Hepatocyte (in vitro differentiated cells): ENCODE data around the gene GPR101. TPM values are rescaled to one million over a fixed set of nuclear protein-coding genes. Genes with fewer than 3 reads are reported as not detected.

Experiments used
- DNase-seq: peaks from one replicate; pipeline ENCODE4 v3.0.0-alpha.2; 2016; ENCODE audit warnings: low spot score
- H2AFZ ChIP-seq: fragments of 200-600 bp; sonication (generic); 2 replicates; pipeline ENCODE4 v1.6.0; 2016; ENCODE audit warnings: antibody characterized with exemption, mild to moderate bottlenecking
- H3K27ac ChIP-seq: fragments of 200-600 bp; sonication (generic); 2 replicates; pipeline ENCODE4 v1.5.1; 2016; ENCODE audit warnings: mild to moderate bottlenecking
- H3K27me3 ChIP-seq: fragments of 200-600 bp; sonication (generic); 2 replicates; pipeline ENCODE4 v1.6.1; 2016
- H3K36me3 ChIP-seq: fragments of 200-600 bp; sonication (generic); replicated peaks from 2 replicates; pipeline ENCODE4 v1.5.1; 2016; ENCODE audit warnings: low read depth; ENCODE audit not compliant: insufficient read depth
- H3K4me1 ChIP-seq: fragments of 200-600 bp; sonication (generic); 2 replicates; pipeline ENCODE4 v1.5.1; 2016; ENCODE audit warnings: mild to moderate bottlenecking, moderate library complexity; ENCODE audit not compliant: insufficient read depth
- H3K4me2 ChIP-seq: fragments of 200-600 bp; sonication (generic); 2 replicates; pipeline ENCODE4 v1.6.0; 2016
- H3K4me3 ChIP-seq: fragments of 200-600 bp; sonication (generic); 2 replicates; pipeline ENCODE4 v1.5.1; 2016; ENCODE audit warnings: mild to moderate bottlenecking
- H3K79me2 ChIP-seq: fragments of 200-600 bp; sonication (generic); 2 replicates; pipeline ENCODE4 v1.6.0; 2017; ENCODE audit warnings: mild to moderate bottlenecking
- H3K9me2 ChIP-seq: fragments of 200-600 bp; sonication (generic); replicated peaks from 2 replicates; pipeline ENCODE4 v1.6.0; 2017; ENCODE audit warnings: mild to moderate bottlenecking; ENCODE audit not compliant: insufficient read depth
- H3K9me3 ChIP-seq: fragments of 200-600 bp; sonication (generic); 2 replicates; pipeline ENCODE4 v1.5.1; 2016; ENCODE audit warnings: low read depth, mild to moderate bottlenecking
- H4K20me1 ChIP-seq: fragments of 200-600 bp; sonication (generic); 2 replicates; pipeline ENCODE4 v1.6.0; 2016; ENCODE audit warnings: mild to moderate bottlenecking; ENCODE audit not compliant: insufficient read depth, poor library complexity, severe bottlenecking
- CTCF ChIP-seq: fragments of 200-600 bp; sonication (generic); IDR thresholded peaks from 2 replicates; pipeline ENCODE4 v1.5.1; 2016; ENCODE audit warnings: antibody characterized with exemption, mild to moderate bottlenecking; ENCODE audit not compliant: poor library complexity
- EZH2 ChIP-seq: fragments of 200-600 bp; sonication (generic); IDR thresholded peaks from 2 replicates; pipeline ENCODE4 v1.6.1; 2016; ENCODE audit warnings: antibody characterized with exemption, mild to moderate bottlenecking, borderline replicate concordance
- EZH2phosphoT487 ChIP-seq: fragments of 200-600 bp; sonication (generic); IDR thresholded peaks from one replicate; pipeline ENCODE4 v1.6.1; 2018; ENCODE audit warnings: antibody characterized with exemption, mild to moderate bottlenecking, low read depth, moderate library complexity; ENCODE audit not compliant: unreplicated experiment, severe bottlenecking
- WGBS: methylation state at CpG from one replicate; pipeline ENCODE4 v1.1.6; 2016; ENCODE audit warnings: low lambda C conversion rate; ENCODE audit errors: missing lambda C conversion rate; 5-methylcytosine and 5-hydroxymethylcytosine counted together
- polyA plus RNA-seq: library from polyadenylated mRNA; unstranded; fragments of >200 nt; fragmentation: Nextera tagmentation; extraction: Ambion mirVana; gene quantifications from 2 replicates; pipeline ENCODE4 v1.2.1, GENCODE V29; 2016
- total RNA-seq: library from RNA; depleted of rRNA; stranded (reverse); fragments of >200 nt; gene quantifications from 2 replicates; pipeline ENCODE4 v1.2.3, GENCODE V29; 2014

GPR101 gene
- total and polyA plus RNA-seq, 2 experiments from 2014 or later = 0.25 TPM; not detected in 1

DNA sequence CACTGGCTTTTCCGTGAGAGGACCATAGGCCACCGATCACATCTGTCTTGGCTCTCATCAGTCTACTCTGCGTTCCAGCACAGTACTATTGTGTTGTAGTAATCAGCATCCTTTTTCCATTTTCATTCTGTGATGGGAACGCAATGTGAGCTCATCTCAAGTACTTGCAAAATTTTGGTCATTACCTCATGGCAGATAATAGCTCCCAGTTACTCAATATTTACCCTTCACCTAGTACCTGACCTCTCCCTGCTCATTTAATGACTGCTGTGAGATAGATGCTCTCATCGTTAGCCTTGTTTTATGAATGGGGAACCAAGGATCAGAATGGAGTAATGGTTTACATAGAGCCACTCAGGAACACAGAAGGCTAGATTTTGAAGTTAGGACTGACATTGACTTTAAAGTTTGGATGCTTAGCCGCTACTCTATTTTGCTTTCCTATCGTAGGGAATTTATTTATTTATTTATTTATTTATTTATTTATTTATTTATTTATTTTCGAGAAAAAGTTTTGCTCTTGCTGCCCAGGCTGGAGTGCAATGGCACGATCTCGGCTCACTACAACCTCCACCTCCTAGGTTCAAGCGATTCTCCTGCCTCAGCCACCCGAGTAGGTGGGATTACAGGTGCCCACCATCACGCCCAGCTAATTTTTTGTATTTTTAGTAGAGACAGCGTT is 6.5 kb upstream of the GPR101 start:
- H3K79me2 ChIP-seq = no peaks in the 10 kb centered on the region
- no peak for TF ChIP-seq EZH2phosphoT487
- no peak for TF ChIP-seq EZH2
- no peak for TF ChIP-seq CTCF
- no peak overlapping the region for H2AFZ ChIP-seq
- no peak overlapping the region for H3K27ac ChIP-seq
- H3K9me2 ChIP-seq = no peaks in the 10 kb centered on the region
- no peaks in the 10 kb centered on the region for H3K4me1 ChIP-seq
- WGBS = 72% methylated on average over 14 of the region's 14 CpGs
- H4K20me1 ChIP-seq = no peaks in the 10 kb centered on the region
- H3K36me3 ChIP-seq = no peaks in the 10 kb centered on the region
- peaks cover 33% of the 10 kb centered on the region for H3K27me3 ChIP-seq
- no peak for DNase-seq
- H3K4me3 ChIP-seq = no peak overlapping the region
- H3K9me3 ChIP-seq = no peaks in the 10 kb centered on the region
- no peak overlapping the region for H3K4me2 ChIP-seq

GRCh38 chrX:137034508-137034872 is 695 bp upstream of the GPR101 start:
- no peaks in the 10 kb centered on the region for H3K9me2 ChIP-seq
- no peaks in the 10 kb centered on the region for H3K9me3 ChIP-seq
- H3K4me2 ChIP-seq = no peak overlapping the region
- H3K4me3 ChIP-seq = no peak overlapping the region
- DNase-seq = no peak
- no peaks in the 10 kb centered on the region for H4K20me1 ChIP-seq
- H3K4me1 ChIP-seq = no peaks in the 10 kb centered on the region
- no peaks in the 10 kb centered on the region for H3K79me2 ChIP-seq
- WGBS = 29% methylated on average over 3 of the region's 3 CpGs
- no peaks in the 10 kb centered on the region for H3K36me3 ChIP-seq
- no peak overlapping the region for H2AFZ ChIP-seq
- H3K27ac ChIP-seq = no peak overlapping the region
- H3K27me3 ChIP-seq = peaks cover 77% of the 10 kb centered on the region
- TF ChIP-seq EZH2 (peak; percentile 32), EZH2phosphoT487 (no peak), CTCF (no peak)

DNA sequence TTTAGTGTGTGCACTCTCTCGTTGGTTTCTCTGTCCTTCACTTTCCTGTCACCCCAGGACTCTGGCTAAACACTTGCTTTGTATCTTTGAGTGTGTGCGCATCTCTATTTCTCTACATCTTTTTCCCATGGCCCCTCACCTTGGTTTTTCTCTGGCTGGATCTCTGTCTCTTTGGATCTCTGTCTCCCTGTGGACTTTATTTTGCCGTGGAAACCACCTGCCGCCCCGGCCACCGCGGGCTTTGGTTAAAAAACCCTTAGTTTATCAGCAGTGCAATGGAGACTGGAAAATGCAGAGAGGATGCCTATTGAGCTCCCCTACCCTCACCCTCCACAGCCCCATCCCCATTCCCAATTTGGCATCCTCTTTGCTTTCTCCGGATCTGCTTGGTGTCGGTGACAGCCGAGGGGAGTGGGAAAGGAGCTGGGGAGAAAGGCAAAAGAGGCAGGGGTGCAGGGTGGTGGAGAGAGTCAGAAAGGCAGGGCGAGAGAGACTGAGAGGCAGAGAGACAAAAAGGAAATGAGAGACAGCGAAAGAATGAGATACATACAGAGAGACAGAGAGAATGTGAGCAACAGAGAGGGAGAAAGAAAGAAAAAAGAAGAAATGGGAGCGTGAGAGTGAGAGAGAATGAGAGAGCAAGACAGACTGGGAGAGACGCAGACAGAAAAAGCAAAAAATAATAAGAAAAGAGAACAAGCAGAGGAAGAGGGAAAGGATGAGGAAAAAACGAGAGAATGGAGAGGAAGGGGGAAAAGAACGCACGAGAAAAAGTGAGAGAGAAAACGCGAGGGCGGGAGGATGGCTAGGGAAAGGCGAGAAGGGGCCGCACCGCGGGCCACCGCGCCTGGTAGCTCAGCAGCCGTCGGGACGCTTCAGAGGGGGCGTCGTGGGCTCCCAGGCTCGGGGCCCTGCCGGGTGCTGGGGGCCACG is 688 bp downstream of the GPR101 start:
- Histone ChIP-seq H3K36me3 (no peaks in the 10 kb centered on the region), H3K27me3 (peaks cover 80% of the 10 kb centered on the region), H2AFZ (no peak overlapping the region), H3K4me1 (no peaks in the 10 kb centered on the region), H3K27ac (no peak overlapping the region), H3K4me2 (peak overlapping the region; percentile 65), H3K79me2 (no peaks in the 10 kb centered on the region), H3K9me3 (no peaks in the 10 kb centered on the region), H3K9me2 (no peaks in the 10 kb centered on the region), H4K20me1 (no peaks in the 10 kb centered on the region), H3K4me3 (no peak overlapping the region)
- DNase-seq = no peak
- WGBS = 58% methylated on average over 33 of the region's 34 CpGs
- no peak for TF ChIP-seq EZH2

DNA sequence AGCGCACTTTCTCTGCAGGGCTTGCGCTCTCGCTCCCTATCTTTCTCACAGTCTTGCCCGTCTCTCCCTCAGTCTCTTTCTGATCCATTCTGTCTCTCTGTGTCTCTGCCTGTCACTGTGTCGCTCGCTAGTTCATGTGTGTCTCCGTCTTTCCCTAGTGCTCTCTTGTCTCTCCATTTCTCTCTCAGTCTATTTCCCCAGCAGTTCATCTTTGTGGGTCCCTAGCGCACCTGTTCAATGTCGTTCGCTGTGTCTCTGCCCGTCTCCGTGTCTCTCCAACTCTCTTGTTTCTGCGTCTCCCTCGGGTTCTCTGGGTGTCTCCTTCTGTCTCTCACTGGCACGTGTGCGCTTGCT is 1.5 kb downstream of the GPR101 start:
- Histone ChIP-seq H3K27ac (no peak overlapping the region), H3K79me2 (no peaks in the 10 kb centered on the region), H3K9me3 (no peaks in the 10 kb centered on the region), H3K4me3 (peak overlapping the region; percentile 39), H4K20me1 (no peaks in the 10 kb centered on the region), H3K4me2 (peak overlapping the region; percentile 88), H3K36me3 (no peaks in the 10 kb centered on the region), H3K9me2 (no peaks in the 10 kb centered on the region), H3K27me3 (peaks cover 73% of the 10 kb centered on the region), H2AFZ (no peak overlapping the region), H3K4me1 (no peaks in the 10 kb centered on the region)
- TF ChIP-seq EZH2 (no peak), CTCF (no peak), EZH2phosphoT487 (no peak)
- 51% methylated on average over 16 of the region's 16 CpGs for WGBS
- DNase-seq = no peak
